CD14-positive monocyte (primary cell): ENCODE results near the gene MRPS34. TPM values are rescaled to one million over a fixed set of nuclear protein-coding genes. Genes with fewer than 3 reads are reported as not detected.
A peak's percentile ranks its signal among the peaks of the same experiment; 100 is the strongest.

Experiments
- DNase-seq, 3 donors: peaks; one replicate each; pipeline ENCODE4 v3.0.0-alpha.2; 2011 to 2022
- H2AFZ ChIP-seq: 2 replicates; pipeline ENCODE4 v1.6.0; 2012; ENCODE audit warnings: mild to moderate bottlenecking, low read depth, low read length, inconsistent platforms; ENCODE audit not compliant: insufficient read depth, poor library complexity, severe bottlenecking
- H3K27ac ChIP-seq, 2 donors: 1 replicate in 1 of 2; 2 replicates in 1 of 2; pipeline ENCODE4 v1.5.1; 2012 to 2013; ENCODE audit warnings: low read length in 2 of 2, control low read depth in 1 of 2, inconsistent platforms in 1 of 2, low read depth in 1 of 2, mild to moderate bottlenecking in 1 of 2
- H3K27me3 ChIP-seq, 2 donors: one replicate each; pipeline versions ENCODE4 v1.6.0 to v1.6.1; 2011 to 2013; ENCODE audit warnings: low read length in 2 of 2; ENCODE audit not compliant: control insufficient read depth in 2 of 2, insufficient read depth in 2 of 2
- H3K36me3 ChIP-seq, 2 donors: replicated peaks in 1 of 2; 1 replicate in 1 of 2; 2 replicates in 1 of 2; pipeline versions ENCODE4 v1.5.1 to v1.6.1; 2012 to 2013; ENCODE audit warnings: low read length in 2 of 2, control low read depth in 1 of 2, inconsistent platforms in 1 of 2, mild to moderate bottlenecking in 1 of 2; ENCODE audit not compliant: insufficient read depth in 2 of 2, control insufficient read depth in 1 of 2
- H3K4me1 ChIP-seq, 2 donors: 1 replicate in 1 of 2; 2 replicates in 1 of 2; pipeline versions ENCODE4 v1.5.1 to v1.6.1; 2012 to 2013; ENCODE audit warnings: low read length in 2 of 2, control low read depth in 1 of 2, inconsistent platforms in 1 of 2, mild to moderate bottlenecking in 1 of 2, moderate library complexity in 1 of 2; ENCODE audit not compliant: insufficient read depth in 2 of 2, control insufficient read depth in 1 of 2
- H3K4me2 ChIP-seq: replicated peaks from 2 replicates; pipeline ENCODE3; 2012; ENCODE audit warnings: low read length, moderate library complexity, mild to moderate bottlenecking; ENCODE audit not compliant: poor library complexity, severe bottlenecking; ENCODE audit errors: extremely low read depth
- H3K4me3 ChIP-seq, 3 experiments: fragments of 200-600 bp in 1 of 3; sonication (generic) in 1 of 3; replicated peaks in 1 of 3; 1 replicate in 2 of 3; 2 replicates in 1 of 3; pipeline ENCODE4 v1.5.1; 2011 to 2013; ENCODE audit warnings: low read length in 3 of 3, mild to moderate bottlenecking in 3 of 3, control low read depth in 2 of 3, low read depth in 2 of 3, inconsistent platforms in 1 of 3, moderate library complexity in 1 of 3
- H3K79me2 ChIP-seq: 2 replicates; pipeline ENCODE4 v1.6.0; 2012; ENCODE audit warnings: mild to moderate bottlenecking, control low read depth, inconsistent platforms, low read length, moderate library complexity; ENCODE audit not compliant: insufficient read depth
- H3K9ac ChIP-seq: 2 replicates; pipeline ENCODE4 v1.6.0; 2017; ENCODE audit warnings: low read length, mild to moderate bottlenecking; ENCODE audit not compliant: insufficient read depth, poor library complexity, severe bottlenecking
- H3K9me3 ChIP-seq, 2 donors: replicated peaks in 1 of 2; 1 replicate in 1 of 2; 2 replicates in 1 of 2; pipeline versions ENCODE4 v1.5.1 to v1.6.1; 2012 to 2013; ENCODE audit warnings: low read length in 2 of 2, control low read depth in 1 of 2; ENCODE audit not compliant: control insufficient read depth in 1 of 2, insufficient read depth in 1 of 2
- H4K20me1 ChIP-seq: 2 replicates; pipeline ENCODE4 v1.6.0; 2012; ENCODE audit warnings: mild to moderate bottlenecking, low read length, control low read depth, moderate library complexity; ENCODE audit not compliant: insufficient read depth
- H3K27ac Mint-ChIP-seq, 7 donors: one replicate each; pipeline ENCODE4 v1.8.0; 2020; ENCODE audit warnings: mild to moderate bottlenecking in 7 of 7, mixed read lengths in 7 of 7, moderate library complexity in 6 of 7, inconsistent platforms in 2 of 7
- H3K27me3 Mint-ChIP-seq, 3 donors: one replicate each; pipeline ENCODE4 v1.8.0; 2021 to 2022; ENCODE audit warnings: low read depth in 3 of 3, mild to moderate bottlenecking in 3 of 3, mixed read lengths in 3 of 3, moderate library complexity in 3 of 3, inconsistent platforms in 1 of 3
- H3K36me3 Mint-ChIP-seq, 2 donors: one replicate each; pipeline ENCODE4 v1.8.0; 2020; ENCODE audit warnings: mixed read lengths in 2 of 2, inconsistent platforms in 1 of 2, mild to moderate bottlenecking in 1 of 2
- H3K4me1 Mint-ChIP-seq: one replicate; pipeline ENCODE4 v1.8.0; 2020; ENCODE audit warnings: mild to moderate bottlenecking, mixed read lengths
- H3K4me3 Mint-ChIP-seq, 2 donors: one replicate each; pipeline ENCODE4 v1.8.0; 2020; ENCODE audit warnings: mild to moderate bottlenecking in 2 of 2, mixed read lengths in 2 of 2, moderate library complexity in 1 of 2
- H3K9me3 Mint-ChIP-seq, 7 donors: one replicate each; pipeline ENCODE4 v1.8.0; 2020 to 2022; ENCODE audit warnings: mixed read lengths in 7 of 7, mild to moderate bottlenecking in 6 of 7, moderate library complexity in 6 of 7, inconsistent platforms in 2 of 7
- whole genome bisulfite sequencing: methylation state at CpG from one replicate; pipeline ENCODE4 v1.1.5; 2013; ENCODE audit warnings: missing lambda C conversion rate; ENCODE audit not compliant: insufficient coverage; 5-methylcytosine and 5-hydroxymethylcytosine counted together
- intact Hi-C, 2 donors: fragments of 100-400 bp; cut with micrococcal nuclease; formaldehyde crosslinking; loops; one replicate each; pipeline versions ENCODE4 v1.15.0 to v1.15.1; 2023
- polyA plus RNA-seq, 3 donors: library from polyadenylated mRNA; depleted of rRNA in 1 of 3; unstranded in 2 of 3; stranded (reverse) in 1 of 3; fragments of 300-500 nt in 2 of 3; fragments of >200 nt in 1 of 3; fragmentation: Illumina TruSeq in 2 of 3; gene quantifications; 1 replicate in 2 of 3; 2 replicates in 1 of 3; pipeline ENCODE4 v1.2.3, GENCODE V29; 2012 to 2021
- TF ChIP-seq, protein P1 (sequence below): fragments of 200-600 bp; IDR thresholded peaks from one replicate; pipeline ENCODE4 v1.8.0; 2022; ENCODE audit warnings: antibody characterized with exemption, mild to moderate bottlenecking

Gene MRPS34
- polyA plus RNA-seq, 3 donors, result 34.5 to 137 (median 109) TPM

DNA sequence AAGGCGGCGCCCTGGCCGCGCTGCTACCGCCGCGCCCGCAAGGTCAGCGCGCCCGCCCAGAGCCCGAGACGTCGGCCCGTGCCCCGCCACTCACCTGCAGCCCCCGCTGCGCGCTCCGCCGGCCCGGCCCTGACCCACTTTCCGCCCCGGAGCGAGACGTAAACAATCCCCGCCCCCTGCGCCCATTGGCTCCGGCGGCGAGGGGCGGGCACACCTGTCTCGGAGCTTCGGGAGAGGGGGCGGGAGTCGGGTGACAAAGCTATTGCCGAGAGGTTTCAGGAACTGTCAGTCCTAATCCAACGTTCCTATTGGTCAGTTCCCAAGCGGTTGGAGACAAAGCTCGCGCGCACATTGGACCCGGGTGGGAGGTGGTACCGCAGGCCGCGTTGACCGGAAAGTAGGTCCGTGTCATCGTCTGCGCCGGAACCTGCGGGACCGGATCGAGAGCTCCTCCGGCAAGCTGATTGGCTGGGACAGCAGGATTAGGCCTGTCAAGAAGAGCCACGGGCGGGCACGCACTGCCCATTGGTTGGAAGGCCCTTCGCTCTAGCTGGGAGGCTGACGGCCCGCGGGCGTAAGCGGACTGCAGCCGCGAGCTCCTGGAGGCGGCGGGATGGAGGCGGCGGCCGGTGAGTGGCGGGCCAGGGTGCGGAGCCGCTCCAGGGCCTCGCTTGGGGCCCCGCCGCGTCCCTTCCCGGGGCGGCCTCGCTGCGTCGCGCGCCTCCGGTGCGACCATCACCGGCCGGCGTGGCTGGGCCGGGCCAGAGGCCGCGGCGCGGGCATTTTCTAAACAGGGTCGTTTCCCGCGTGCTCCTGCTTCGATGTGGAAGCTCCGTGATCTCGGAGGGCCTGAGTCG lies 9.7 kb upstream of the MRPS34 start, which contains the start of the genes NUBP2 and SPSB3:
NUBP2 (plus strand) TSS at position 553 of the 857 bp plus-strand sequence; CDS start at position 614, 61 bp downstream.
SPSB3 (minus strand) TSS at position 164 of the 857 bp plus-strand sequence. CDS start 1,088 bp downstream, outside the sequence.
- peak within 1 kb of the TSS; percentile 84 for H3K9ac ChIP-seq
- no peaks in the 10 kb centered on the region for H3K9me3 Mint-ChIP-seq
- H3K4me3 Mint-ChIP-seq, result peak within 1 kb of the TSS; percentile 87 to 93
- H3K27ac ChIP-seq, result peak within 1 kb of the TSS; percentile 52 to 83
- no peaks in the 10 kb centered on the region for H3K9me3 ChIP-seq
- peak within 1 kb of the TSS; percentile 66 to 94 (median 85) for H3K4me3 ChIP-seq
- WGBS, result under 1% methylated on average over 102 of the region's 102 CpGs
- H3K4me2 ChIP-seq, result peak within 1 kb of the TSS; percentile 88
- peaks cover 25 to 33% of the 10 kb centered on the region in 2 donors for H3K4me1 ChIP-seq
- intact Hi-C loops, result loop anchor here (1.0 to 10.0 kb wide), 7 partner anchors 9 to 358 kb away; partner anchors contain the start of genes FAHD1 (in 2 of the 2), HAGH (in 2 of the 2), MAPK8IP3 (in 1 of the 2) and MRPS34 (in 1 of the 2)
- no peaks in the 10 kb centered on the region for H3K27me3 ChIP-seq
- H3K4me1 Mint-ChIP-seq, result peaks cover 27% of the 10 kb centered on the region
- peaks cover 23 to 27% of the 10 kb centered on the region in 2 donors for H3K36me3 ChIP-seq
- peaks cover 12 to 45% of the 10 kb centered on the region in 2 donors for H3K36me3 Mint-ChIP-seq
- no peaks in the 10 kb centered on the region for H3K27me3 Mint-ChIP-seq
- H4K20me1 ChIP-seq, result peaks cover 72% of the 10 kb centered on the region
- DNase-seq, result peak; percentile 100
- peaks cover 61% of the 10 kb centered on the region for H3K79me2 ChIP-seq
- TF ChIP-seq, protein P1, sequence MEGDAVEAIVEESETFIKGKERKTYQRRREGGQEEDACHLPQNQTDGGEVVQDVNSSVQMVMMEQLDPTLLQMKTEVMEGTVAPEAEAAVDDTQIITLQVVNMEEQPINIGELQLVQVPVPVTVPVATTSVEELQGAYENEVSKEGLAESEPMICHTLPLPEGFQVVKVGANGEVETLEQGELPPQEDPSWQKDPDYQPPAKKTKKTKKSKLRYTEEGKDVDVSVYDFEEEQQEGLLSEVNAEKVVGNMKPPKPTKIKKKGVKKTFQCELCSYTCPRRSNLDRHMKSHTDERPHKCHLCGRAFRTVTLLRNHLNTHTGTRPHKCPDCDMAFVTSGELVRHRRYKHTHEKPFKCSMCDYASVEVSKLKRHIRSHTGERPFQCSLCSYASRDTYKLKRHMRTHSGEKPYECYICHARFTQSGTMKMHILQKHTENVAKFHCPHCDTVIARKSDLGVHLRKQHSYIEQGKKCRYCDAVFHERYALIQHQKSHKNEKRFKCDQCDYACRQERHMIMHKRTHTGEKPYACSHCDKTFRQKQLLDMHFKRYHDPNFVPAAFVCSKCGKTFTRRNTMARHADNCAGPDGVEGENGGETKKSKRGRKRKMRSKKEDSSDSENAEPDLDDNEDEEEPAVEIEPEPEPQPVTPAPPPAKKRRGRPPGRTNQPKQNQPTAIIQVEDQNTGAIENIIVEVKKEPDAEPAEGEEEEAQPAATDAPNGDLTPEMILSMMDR, result no peak
- H2AFZ ChIP-seq, result peak within 1 kb of the TSS; percentile 83
- H3K27ac Mint-ChIP-seq, result peak within 1 kb of the TSS; percentile 82 to 95 (median 86)

DNA sequence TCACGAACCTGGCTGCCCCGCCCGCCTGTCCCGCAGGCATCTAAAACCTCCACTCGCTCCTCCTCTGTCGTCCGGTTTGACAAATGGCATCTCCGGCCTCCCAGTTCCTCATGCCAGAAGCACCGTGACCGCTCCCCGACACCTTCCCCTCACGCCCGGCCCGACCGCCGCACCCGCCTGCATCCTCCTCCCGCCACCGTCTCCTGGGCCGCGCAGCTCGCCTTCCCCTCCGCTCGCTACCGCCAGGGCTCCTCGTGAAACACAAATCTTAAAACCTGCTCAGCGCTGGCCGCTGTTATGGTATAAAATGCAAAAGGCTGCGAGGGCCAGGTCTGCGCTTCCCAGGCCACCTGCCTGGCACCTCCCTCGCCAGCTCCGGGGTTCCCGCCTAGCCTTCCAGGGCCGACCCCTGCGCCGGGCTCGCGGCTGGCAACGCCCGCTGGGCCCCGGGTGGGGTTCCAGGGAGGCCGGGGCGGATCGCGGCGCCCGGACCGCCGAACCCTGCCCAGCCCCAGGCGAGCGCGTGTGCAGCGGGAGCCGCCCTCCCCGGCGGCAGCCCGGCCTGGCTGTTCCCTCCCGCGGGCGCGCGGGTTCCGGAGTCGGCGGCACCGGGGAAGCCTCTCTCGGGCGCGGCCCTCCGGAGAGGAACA lies 8.9 kb upstream of the MRPS34 start:
- DNase-seq, result peak; percentile 11 to 42 (median 24)
- intact Hi-C loops, result loop anchor here (1.0 to 10.0 kb wide), 7 partner anchors 9 to 357 kb away; partner anchors contain the start of genes FAHD1 (in 2 of the 2), HAGH (in 2 of the 2), MAPK8IP3 (in 1 of the 2) and MRPS34 (in 1 of the 2)

More for the DNA sequence above, 8.9 kb upstream of the MRPS34 start:
- peak overlapping the region; percentile 88 for H3K4me2 ChIP-seq
- H3K4me1 ChIP-seq, result peaks cover 25 to 33% of the 10 kb centered on the region in 2 donors
- peaks cover 9 to 42% of the 10 kb centered on the region in 2 donors for H3K36me3 Mint-ChIP-seq
- H3K27me3 ChIP-seq, result no peaks in the 10 kb centered on the region
- WGBS, result under 1% methylated on average over 70 of the region's 70 CpGs
- H2AFZ ChIP-seq, result peak overlapping the region; percentile 83
- peak overlapping the region; percentile 85 to 91 for H3K4me3 Mint-ChIP-seq
- peaks cover 62% of the 10 kb centered on the region for H3K79me2 ChIP-seq
- peaks cover 73% of the 10 kb centered on the region for H4K20me1 ChIP-seq
- H3K9ac ChIP-seq, result peak overlapping the region; percentile 84
- TF ChIP-seq, protein P1, result no peak
- no peaks in the 10 kb centered on the region for H3K9me3 ChIP-seq
- no peaks in the 10 kb centered on the region for H3K27me3 Mint-ChIP-seq
- H3K27ac Mint-ChIP-seq, result peak overlapping the region; percentile 82 to 93 (median 86)
- peak overlapping the region; percentile 52 to 82 for H3K27ac ChIP-seq
- peaks cover 24 to 27% of the 10 kb centered on the region in 2 donors for H3K36me3 ChIP-seq
- H3K4me3 ChIP-seq, result peak overlapping the region; percentile 45 to 94 (median 60)
- H3K4me1 Mint-ChIP-seq, result peaks cover 27% of the 10 kb centered on the region
- H3K9me3 Mint-ChIP-seq, result no peaks in the 10 kb centered on the region
